GM12873 (cell line): ENCODE data around the gene PDGFC.

Experiments used
- CTCF ChIP-seq: IDR thresholded peaks from 2 replicates; pipeline ENCODE4 v1.5.1; 2012; ENCODE audit warnings: low read depth, mild to moderate bottlenecking, moderate library complexity, low read length, control low read depth; ENCODE audit not compliant: insufficient read depth; ENCODE audit errors: missing control alignments

The PDGFC gene

DNA sequence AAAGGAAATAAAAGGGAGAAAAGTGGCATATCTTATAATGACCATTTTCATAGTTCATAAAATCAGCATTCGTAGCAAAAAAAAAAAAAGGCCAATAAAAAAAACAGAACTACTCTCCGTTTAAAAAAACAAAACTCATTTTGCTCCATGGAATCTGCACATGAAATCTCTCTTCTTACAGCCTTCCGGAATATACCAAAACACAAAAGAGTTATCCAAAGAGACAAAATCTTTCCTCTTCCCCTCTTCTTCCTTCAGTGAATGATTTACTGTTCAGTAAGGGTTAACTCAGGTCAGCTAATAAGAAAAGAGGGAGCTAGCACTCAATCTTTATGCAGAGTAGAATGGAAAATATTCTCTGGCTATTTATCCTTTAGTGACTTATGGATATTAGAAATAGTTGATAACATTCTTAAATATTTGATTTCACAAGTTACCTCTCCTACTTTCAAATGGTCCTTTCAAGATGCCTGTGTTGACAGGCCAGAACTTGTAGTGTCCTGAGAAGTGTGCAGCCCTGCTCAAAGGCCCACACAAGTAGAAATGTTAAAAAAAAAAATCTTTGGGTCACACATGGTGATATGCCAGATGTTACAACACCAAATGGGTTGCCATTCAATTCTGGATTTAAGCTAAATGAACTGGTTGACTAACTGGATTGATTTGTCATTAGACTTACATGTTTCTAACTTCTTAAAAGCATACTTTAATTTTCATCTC lies 42.1 kb downstream of the PDGFC start:
- no peak for TF ChIP-seq CTCF

DNA sequence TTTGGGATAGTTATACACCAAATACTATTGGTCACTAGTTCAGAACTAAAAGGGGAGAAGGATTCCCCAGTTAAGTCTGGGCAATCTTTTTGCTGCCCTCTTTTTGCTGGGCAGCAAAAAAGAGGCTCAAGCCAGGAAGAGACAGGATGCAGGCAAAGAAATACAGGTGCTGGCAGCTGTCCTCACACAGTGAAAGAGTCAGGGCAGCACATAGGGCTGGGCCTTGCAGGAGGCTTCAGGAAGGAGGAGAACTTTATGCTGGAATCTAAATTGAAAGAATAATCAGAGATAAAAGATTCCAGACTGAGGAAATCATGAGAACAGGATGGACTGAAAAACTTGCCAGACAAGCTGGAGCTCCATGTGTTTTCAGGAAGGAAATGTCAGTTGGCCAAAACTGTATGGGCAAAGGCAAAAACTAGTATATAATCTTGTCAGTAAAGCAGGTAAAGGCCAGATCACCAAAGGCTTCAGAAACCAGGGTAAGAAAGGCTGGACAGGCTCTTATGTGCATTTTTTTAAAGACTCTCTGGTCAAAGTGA lies 46.8 kb downstream of the PDGFC start:
- no peak for TF ChIP-seq CTCF

DNA sequence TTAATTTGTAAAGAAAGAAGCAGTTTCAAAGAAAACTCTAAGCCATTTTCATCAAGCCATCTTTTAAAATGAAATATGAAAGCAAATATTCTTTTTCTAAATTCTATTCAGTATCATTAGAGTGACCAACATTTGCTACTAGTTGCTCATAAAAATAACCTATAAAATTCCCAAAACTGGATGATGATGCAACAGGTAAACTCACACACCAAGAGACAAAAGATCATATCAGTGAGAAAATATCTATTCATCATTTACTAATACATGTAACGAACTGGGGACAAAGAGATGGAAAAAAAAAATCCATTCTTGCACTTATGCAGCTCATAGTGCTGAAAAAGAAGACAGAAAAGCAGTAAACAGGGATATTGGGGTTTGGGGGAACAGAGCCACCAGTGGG lies 48.1 kb downstream of the PDGFC start:
- no peak for TF ChIP-seq CTCF

GRCh38 chr4:156915221-156915620 lies 56.4 kb downstream of the PDGFC start:
- TF ChIP-seq CTCF = no peak

DNA sequence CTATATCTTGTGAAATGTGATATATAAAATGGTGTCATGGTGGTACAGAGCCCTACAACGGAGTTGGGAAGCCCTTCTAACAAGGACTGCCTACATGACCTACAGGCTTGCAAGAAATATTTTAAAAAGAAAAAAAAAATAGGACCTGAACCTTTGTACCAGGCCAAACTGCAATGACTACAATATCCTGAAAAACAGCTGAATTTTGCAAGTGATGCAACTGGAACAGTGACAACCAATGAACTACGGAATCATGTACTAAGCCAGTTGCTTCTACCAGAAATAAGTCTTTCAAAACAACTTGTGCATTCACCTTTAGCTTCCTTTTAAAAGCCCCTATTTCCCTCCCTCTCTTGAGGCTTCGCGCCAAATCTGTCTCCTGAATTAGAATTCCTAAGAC lies 58.4 kb downstream of the PDGFC start:
- TF ChIP-seq CTCF = no peak

- TF ChIP-seq CTCF = no peak
Observed at GRCh38 chr4:156909010-156909409, 62.6 kb downstream of the PDGFC start.

- TF ChIP-seq CTCF = no peak
Observed at GRCh38 chr4:156906325-156906724, 65.3 kb downstream of the PDGFC start.

- no peak for TF ChIP-seq CTCF
Observed at GRCh38 chr4:156901871-156902270, 69.7 kb downstream of the PDGFC start.
